GM10248 (cell line): ENCODE results near the gene OR10H2.

Source experiments
- CTCF ChIA-PET: fragments of 300-600 bp; sonication (Branson Sonifier 250); formaldehyde crosslinking; extraction: SDS; loops from one replicate; lab custom pipeline; 2021; ENCODE audit warnings: antibody characterized with exemption; lab: Yijun Ruan, JAX
- POLR2A ChIA-PET: fragments of 350-650 bp; sonication (Branson Sonifier 250); formaldehyde crosslinking; extraction: SDS; loops from one replicate; lab custom pipeline; 2020; ENCODE audit warnings: antibody characterized with exemption; lab: Yijun Ruan, JAX
- DNase-seq: peaks from one replicate; pipeline ENCODE4 v3.0.0; 2012; ENCODE audit errors: extremely low spot score
- TF ChIP-seq, protein P1 (sequence below): IDR thresholded peaks from 2 replicates; pipeline ENCODE4 v1.5.1; 2012; ENCODE audit warnings: mild to moderate bottlenecking, low read depth; ENCODE audit errors: extremely low read depth, missing control alignments, control extremely low read depth

Gene OR10H2

DNA sequence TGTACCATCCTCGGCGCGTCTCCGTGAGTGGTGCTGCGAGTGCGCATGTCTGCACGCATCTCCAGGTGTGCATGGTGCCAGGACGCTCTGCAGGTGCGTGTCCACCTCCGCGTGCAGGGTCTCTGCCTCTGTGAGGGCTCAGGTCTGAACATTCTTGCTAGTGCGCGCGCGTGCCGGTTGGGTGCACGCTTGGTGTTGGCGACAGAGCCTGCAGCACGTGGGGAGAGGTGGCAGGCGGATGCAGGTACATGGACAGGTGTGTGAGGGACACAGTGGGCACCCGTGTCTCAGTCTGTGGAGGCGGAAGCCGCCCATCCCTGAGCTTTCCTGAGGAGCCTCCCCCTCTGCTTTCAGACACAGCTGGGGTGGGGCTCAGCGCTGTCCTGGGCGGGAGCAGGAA lies 4.9 kb upstream of the OR10H2 start:
- POLR2A ChIA-PET = no interaction called here
- TF ChIP-seq, protein P1, sequence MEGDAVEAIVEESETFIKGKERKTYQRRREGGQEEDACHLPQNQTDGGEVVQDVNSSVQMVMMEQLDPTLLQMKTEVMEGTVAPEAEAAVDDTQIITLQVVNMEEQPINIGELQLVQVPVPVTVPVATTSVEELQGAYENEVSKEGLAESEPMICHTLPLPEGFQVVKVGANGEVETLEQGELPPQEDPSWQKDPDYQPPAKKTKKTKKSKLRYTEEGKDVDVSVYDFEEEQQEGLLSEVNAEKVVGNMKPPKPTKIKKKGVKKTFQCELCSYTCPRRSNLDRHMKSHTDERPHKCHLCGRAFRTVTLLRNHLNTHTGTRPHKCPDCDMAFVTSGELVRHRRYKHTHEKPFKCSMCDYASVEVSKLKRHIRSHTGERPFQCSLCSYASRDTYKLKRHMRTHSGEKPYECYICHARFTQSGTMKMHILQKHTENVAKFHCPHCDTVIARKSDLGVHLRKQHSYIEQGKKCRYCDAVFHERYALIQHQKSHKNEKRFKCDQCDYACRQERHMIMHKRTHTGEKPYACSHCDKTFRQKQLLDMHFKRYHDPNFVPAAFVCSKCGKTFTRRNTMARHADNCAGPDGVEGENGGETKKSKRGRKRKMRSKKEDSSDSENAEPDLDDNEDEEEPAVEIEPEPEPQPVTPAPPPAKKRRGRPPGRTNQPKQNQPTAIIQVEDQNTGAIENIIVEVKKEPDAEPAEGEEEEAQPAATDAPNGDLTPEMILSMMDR = no peak
- CTCF ChIA-PET = no interaction called here
- no peak for DNase-seq

DNA sequence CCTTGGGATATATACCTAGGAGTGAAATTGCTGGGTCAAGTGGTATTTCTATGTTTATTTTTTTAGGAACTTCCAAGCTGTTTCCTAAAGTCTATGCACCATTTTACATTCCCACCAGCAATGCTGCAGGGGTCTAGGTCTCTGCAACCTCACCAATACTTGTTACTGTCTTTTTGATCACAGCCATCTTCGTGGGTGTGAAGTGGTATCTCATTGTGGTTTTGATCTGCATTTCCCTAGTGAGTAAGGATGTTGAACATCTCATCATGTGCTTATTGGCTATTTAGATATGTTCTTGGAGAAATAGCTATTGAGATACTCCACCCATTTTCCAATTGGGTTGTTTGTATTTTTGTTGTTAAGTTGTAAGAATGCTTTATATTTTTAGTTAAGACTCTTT lies 2.7 kb downstream of the OR10H2 start:
- TF ChIP-seq, protein P1 = no peak
- ChIA-PET POLR2A (no interaction called here), CTCF (interaction anchor here (0.7 kb wide), 1 partner anchor 24 kb away, joined by 3 read pairs; no protein-coding TSS in a partner anchor)
- no peak for DNase-seq

DNA sequence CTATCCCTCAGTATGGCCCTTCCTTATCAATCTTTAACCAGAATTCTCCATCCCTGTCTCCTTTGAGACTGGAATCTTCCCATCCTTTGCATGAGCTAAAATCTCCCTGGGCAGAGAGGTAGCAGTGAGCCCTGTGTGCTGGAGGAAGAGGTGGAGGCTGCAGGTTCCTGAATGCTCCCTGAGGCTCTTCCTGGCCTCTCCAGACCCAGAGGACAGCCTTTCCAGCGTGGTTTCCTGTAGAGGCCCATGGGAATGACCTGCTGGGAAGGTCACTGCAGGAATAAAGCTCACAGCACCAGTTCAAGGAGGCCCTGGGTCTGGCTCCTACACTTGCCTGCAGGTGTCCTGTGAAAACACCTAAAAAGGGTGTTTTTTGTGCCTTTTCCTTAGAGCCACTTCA lies 4.6 kb downstream of the OR10H2 start:
- ChIA-PET POLR2A (no interaction called here), CTCF (interaction anchor here (0.9 kb wide), 1 partner anchor 16 kb away, joined by 3 read pairs; no protein-coding TSS in a partner anchor)
- TF ChIP-seq, protein P1 = no peak
- no peak for DNase-seq

DNA sequence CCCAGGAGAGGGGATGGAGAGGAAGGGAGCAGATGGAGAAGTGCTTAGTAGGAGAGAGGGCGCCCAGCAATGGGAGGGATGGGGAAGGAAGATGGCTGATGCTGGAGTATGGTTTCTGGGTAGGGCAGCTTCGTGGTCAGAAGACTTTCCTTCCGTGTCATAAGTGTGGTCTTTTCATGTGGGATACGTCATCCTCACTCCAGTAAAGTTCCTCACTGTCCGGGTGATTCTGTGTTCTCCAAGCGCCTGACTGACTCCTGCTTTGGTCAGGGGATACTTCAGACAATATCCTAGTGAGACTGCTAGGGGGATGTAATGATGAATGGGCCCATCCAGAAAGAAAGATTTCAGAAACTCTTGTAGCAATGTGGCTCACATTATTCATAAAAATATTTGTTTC lies 6.1 kb downstream of the OR10H2 start:
- ChIA-PET CTCF (no interaction called here), POLR2A (no interaction called here)
- no peak for DNase-seq
- TF ChIP-seq, protein P1 = no peak

DNA sequence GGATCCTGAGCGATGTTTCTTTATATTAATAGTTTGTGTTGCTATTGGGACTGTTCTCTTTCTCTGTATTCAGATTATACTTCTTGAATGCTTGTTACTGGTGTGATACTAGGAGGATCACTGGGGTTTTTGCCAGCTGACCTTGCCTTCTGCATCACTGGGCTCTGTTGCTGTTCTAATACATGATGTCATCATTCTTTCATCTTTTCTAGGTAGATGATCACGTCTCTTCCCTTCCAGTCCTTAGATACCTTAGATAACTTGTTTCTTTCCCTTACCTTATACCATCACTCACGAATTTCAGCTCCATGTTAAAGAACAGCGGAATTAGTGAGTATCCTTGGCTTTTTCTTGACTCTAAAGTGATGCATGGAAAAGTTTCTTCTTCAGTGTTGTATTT lies 9.9 kb downstream of the OR10H2 start, which contains the start of gene OR10H3:
OR10H3 (plus strand) TSS at position 264 of the 400 bp plus-strand sequence. CDS start 3,408 bp downstream, outside the sequence.
- POLR2A ChIA-PET = no interaction called here
- CTCF ChIA-PET = no interaction called here
- TF ChIP-seq, protein P1 = no peak
- no peak for DNase-seq

DNA sequence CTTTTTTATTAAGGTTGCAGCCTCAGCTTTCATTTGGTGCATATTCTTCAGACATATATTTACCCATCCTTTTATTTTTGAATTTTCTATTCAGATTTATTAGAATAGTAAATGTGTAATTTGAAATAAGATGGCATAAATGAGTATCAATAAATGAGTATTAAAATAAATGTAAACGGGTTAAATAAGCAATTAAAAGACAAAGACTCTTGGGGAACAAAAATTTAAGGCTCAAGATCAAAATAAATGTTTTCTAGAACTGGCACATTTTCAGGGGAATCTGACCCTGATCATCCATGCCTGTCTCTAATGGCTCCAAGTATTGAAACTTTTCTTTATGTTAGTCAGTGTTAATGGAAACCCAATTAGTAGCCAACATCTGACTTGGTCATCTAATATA lies 13.0 kb downstream of the OR10H2 start:
- POLR2A ChIA-PET = no interaction called here
- TF ChIP-seq, protein P1 = no peak
- CTCF ChIA-PET = no interaction called here
- DNase-seq = no peak
